RWPE1 (cell line): ENCODE results near the gene C1QTNF12.

Experiments used
- CTCF ChIA-PET: fragments of 350-600 bp; sonication (Branson Sonifier 250); formaldehyde crosslinking; extraction: SDS; loops from one replicate; lab custom pipeline; 2021; lab: Yijun Ruan, JAX
- POLR2A ChIA-PET: fragments of 400-600 bp; formaldehyde crosslinking; extraction: SDS; loops from one replicate; lab custom pipeline; 2020; ENCODE audit warnings: antibody characterized with exemption; ENCODE audit not compliant: low non-redundant PET; lab: Yijun Ruan, JAX
- DNase-seq: peaks from one replicate; pipeline ENCODE4 v3.0.0; 2012; ENCODE audit warnings: low spot score
- H3K27ac ChIP-seq: fragments of 450-650 bp; 2 replicates; pipeline ENCODE4 v1.5.1; 2017
- CTCF ChIP-seq: fragments of 450-650 bp; conservative IDR thresholded peaks from 2 replicates; pipeline ENCODE4 v1.5.1; 2017; ENCODE audit warnings: low read depth, mild to moderate bottlenecking

Gene C1QTNF12

DNA sequence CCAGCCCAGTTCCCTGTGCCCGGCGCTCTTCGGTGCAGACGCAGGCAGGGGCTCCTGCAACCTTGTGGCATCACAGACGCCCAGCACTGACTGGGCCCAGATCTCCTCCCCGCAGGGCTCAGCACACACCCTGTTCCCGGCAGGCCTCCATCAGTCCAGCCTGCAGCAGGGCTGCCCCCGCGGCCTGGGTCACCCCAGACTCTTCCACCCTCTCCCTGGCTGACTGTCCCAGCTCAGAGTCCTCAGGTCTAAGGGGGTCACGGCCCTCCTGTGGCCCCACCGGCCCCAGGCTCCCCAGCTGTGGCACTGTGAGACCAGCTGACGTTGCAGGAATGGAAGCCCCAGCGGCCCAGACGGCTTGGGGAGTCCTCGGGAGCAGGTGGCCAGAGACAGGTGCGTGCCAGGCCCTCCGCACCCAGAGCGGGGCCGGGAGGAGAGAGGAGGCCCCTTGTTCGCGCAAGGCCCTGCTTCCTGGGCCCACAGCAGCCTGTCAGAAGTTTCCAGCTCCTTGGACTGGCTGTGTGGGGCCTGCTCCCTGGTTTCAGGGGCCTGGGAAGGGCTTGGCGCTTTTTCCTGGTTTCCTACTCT, 10.3 kb downstream of the C1QTNF12 start:
- ChIA-PET CTCF (interaction anchor here (0.6 to 2.7 kb wide), 2 partner anchors 114 to 307 kb away, joined by 3 to 8 read pairs; no protein-coding TSS in a partner anchor), POLR2A (no interaction called here)
- TF ChIP-seq CTCF: no peak
- peak overlapping the region; percentile 81 for H3K27ac ChIP-seq
- DNase-seq: no peak

GRCh38 chr1:1235016-1235744, 11.3 kb downstream of the C1QTNF12 start:
- no peak for DNase-seq
- TF ChIP-seq CTCF: no peak
- ChIA-PET POLR2A (interaction anchor here (0.5 kb wide), 1 partner anchor 22 kb away, joined by 6 read pairs; no protein-coding TSS in a partner anchor), CTCF (no interaction called here)
- H3K27ac ChIP-seq: peak overlapping the region; percentile 81

DNA sequence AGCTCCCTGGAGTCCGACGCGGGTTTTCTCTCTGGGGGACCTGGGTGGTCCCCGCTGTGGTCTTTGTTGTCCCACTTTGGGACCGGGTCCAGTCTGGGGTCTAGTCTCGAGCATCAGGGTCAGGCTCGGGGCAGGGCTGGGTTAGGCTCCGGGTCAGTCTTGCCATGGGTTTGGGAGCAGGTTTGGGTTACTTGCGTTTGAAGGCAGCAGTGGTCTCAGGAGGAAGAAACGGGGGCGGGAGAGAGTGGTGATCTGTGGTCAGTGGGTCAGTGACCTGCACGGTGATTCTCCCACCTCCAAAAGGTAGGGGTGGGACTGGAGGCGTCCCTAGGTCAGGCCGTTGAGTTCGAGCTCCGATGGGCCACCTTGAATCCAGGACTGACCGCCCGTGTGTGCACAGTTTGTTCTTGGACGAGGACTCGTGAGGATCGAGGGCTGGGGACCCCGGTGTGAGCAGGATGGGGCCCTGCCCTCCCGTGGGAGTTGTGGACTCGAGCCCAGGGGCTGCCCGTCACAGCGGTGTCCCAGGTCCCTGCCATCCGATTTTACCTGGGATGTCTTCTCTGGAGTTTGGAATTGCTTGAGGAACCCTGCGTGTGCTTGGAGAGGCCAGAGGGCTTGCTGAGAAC, 12.2 kb downstream of the C1QTNF12 start:
- peak overlapping the region; percentile 81 for H3K27ac ChIP-seq
- no peak for DNase-seq
- no peak for TF ChIP-seq CTCF
- POLR2A ChIA-PET: interaction anchor here (0.5 kb wide), 1 partner anchor 23 kb away, joined by 6 read pairs; no protein-coding TSS in a partner anchor
- CTCF ChIA-PET: no interaction called here

DNA sequence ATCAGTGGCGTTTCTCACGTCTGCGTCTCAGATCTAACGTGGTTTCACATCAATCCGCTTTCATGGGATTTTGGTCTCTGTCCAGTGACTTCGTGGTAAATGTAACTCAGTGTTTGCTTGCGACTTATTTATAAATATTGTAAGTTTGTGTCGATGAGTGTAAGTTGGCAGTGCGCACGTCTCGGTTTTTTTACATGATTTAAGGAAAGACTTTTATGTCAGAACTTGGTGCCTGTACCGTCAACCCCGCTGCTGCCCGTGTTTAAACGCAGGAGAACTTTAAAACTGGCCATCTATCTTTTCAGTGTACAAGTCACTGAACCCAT, 13.0 kb downstream of the C1QTNF12 start:
- no peak for TF ChIP-seq CTCF
- ChIA-PET CTCF (no interaction called here), POLR2A (no interaction called here)
- no peak for DNase-seq
- H3K27ac ChIP-seq: peak overlapping the region; percentile 81

DNA sequence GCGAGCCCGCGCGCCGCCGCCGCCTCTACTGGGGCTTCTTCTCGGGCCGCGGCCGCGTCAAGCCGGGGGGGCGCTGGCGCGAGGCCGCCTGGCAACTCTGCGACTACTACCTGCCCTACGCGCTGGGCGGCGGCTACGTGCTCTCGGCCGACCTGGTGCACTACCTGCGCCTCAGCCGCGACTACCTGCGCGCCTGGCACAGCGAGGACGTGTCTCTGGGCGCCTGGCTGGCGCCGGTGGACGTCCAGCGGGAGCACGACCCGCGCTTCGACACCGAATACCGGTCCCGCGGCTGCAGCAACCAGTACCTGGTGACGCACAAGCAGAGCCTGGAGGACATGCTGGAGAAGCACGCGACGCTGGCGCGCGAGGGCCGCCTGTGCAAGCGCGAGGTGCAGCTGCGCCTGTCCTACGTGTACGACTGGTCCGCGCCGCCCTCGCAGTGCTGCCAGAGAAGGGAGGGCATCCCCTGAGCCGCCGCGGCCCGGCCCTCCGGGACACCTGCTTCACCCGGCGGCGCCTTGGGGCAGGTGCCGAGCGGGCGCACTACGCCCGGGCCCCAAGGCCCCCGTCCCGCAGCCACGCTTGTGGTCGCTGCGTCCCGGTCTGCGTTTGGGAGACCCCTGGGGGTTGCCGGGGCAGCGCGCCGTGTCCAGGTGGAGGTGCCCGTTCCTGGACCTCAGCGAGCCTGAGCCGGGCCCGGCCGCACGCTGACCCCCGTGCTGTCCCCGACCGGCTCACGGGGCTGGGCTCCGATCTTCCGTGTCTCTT, 13.5 kb downstream of the C1QTNF12 start:
- peak overlapping the region; percentile 81 for H3K27ac ChIP-seq
- no peak for TF ChIP-seq CTCF
- ChIA-PET CTCF (no interaction called here), POLR2A (no interaction called here)
- no peak for DNase-seq

- POLR2A ChIA-PET: no interaction called here
- no peak for DNase-seq
- CTCF ChIA-PET: no interaction called here
- TF ChIP-seq CTCF: no peak
- H3K27ac ChIP-seq: peak within 1 kb of the TSS; percentile 81
Measured at GRCh38 chr1:1232208-1232795, 14.2 kb downstream of the C1QTNF12 start, which contains the start of gene B3GALT6. Gene B3GALT6, plus strand, starts transcription at chr1:1232237. Its CDS starts 42 bp downstream, at chr1:1232279.
